GM18499 (cell line): ENCODE measurements around the gene SPC25.
"Not testable (repeated sequence)": the region's sequence is repeated elsewhere in the genome, so short reads cannot be mapped to it uniquely, and the experiment has no call there.

Source experiments
- ATAC-seq: cut with Tn5 transposase; IDR thresholded peaks from one replicate; pipeline ENCODE4 v1.9.1; 2021; ENCODE audit warnings: moderate number of reproducible peaks; ENCODE audit not compliant: insufficient read depth, unreplicated experiment

Gene SPC25

GRCh38 chr2:168904358-168904757, 14.1 kb upstream of the SPC25 start:
- ATAC-seq, result no peak

- no peak for ATAC-seq
Observed at GRCh38 chr2:168903888-168904287, 13.7 kb upstream of the SPC25 start.

DNA sequence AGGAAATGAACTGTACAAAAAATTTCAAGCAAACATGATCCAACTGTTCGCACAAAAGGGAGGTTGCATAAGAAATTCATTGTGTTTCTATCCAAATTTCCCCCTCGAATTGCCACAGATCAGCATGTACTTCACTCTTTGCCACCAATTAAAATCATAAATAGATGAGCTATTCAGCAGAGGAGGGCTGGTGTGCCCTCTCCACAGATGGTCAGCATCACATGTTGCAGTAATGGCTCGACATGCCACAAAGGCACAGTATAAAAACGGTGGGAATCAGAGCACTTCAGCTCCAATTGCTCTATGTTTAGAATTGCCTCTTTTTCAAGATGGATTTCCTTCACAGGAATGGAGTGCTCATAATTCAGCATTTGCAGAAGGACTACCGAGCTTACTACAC, 10.8 kb upstream of the SPC25 start, which contains the start of gene G6PC2:
Gene G6PC2 (plus strand): TSS at position 289 of the 400 bp plus-strand sequence. CDS start 41 bp downstream, at position 330.
- ATAC-seq, result no peak

GRCh38 chr2:168897449-168897848, 7.2 kb upstream of the SPC25 start:
- ATAC-seq, result no peak

GRCh38 chr2:168896783-168897182, 6.6 kb upstream of the SPC25 start:
- no peak for ATAC-seq

DNA sequence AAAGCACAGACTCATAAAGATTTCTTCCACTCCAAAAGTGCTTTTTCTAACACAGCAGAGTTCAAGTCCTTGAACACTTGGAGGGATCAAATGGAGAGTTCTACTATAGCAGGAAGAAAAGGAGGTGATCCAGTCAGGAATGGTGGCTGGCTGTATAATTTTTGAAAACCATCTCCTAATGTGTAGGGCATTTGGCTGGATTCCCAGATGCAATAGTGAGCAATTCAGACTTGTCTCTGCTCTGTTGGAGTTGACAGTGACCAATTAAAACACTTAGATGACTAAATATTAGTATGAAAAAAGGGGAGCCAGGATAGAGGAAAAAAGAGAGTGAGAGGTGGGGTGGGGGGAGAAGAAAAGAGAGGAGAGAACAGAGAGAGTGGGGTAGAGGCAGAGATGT, 5.5 kb upstream of the SPC25 start:
- ATAC-seq, result no peak

- no peak for ATAC-seq
Observed at GRCh38 chr2:168894720-168895119, 4.5 kb upstream of the SPC25 start.

DNA sequence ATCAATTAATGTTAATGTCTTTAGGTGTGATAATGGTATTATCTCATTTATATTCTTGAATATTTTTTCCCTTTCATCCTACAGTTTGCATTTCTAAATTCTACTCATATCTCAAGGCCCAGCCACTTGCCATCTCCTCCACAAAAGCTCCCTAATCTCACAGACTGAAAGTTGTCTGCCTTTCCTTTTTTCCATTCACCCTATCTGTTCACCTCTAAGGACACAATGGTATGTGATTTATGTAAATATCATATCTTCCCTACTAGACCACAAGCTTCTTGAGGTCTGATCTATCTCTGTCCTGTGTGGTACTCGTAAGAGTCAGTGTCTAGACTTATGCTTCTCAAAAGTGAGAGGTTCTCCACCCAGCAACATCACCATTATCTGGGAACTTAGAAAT, 3.9 kb upstream of the SPC25 start:
- no peak for ATAC-seq

DNA sequence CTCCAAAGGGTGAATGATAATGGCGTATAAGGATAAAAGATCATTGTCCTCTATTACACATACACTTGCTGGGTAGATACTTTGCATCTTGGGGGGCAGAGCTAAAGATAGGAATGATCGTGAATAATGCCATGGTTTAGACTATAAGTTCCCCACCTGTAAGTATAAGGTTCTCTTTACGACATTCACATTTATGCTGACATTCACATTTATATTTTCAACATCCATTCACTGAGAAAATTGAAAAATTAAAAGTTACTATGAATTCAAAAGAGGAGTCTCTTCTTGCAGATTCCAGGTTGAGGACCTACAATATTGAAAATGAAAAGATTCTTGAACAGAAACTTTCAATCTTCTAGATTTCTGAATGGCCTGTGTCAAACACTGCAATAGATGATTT, 2.1 kb upstream of the SPC25 start:
- ATAC-seq, result no peak

DNA sequence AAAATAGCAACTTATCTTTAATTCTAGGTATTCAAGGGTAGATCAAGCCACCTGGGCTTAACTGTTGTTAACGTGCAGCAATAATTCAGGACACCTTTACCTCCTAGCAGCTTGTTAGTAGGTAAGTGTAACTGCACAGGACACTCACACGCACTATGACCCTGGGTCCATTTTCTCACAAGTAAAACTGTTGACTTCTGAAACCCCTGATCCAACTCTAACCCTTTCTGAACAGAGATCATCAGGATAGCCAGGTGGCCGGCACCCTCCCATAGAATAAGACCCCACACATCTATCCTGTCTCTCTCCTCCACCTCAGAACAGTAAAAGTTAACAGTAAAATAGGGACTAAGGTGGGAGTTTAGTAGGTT, 610 bp downstream of the SPC25 start:
- ATAC-seq, result no peak

DNA sequence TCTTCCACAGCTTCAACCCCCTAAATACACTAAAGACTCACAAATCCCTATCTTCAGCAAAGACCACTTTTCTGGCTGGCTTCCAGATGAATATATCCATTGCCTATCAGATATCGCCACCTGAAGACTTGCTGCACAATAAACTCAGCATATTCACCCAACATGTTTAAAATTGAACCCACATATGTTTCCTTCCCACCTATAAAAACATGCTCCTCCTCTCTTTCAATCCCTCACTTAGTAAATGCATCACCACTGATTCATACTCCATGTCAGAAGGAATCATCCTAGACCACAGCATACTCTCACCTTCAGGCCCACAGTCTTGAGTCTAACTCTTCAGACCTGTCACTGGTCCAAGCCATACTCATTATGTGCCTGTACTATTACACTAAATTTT, 5.3 kb downstream of the SPC25 start:
- no peak for ATAC-seq

DNA sequence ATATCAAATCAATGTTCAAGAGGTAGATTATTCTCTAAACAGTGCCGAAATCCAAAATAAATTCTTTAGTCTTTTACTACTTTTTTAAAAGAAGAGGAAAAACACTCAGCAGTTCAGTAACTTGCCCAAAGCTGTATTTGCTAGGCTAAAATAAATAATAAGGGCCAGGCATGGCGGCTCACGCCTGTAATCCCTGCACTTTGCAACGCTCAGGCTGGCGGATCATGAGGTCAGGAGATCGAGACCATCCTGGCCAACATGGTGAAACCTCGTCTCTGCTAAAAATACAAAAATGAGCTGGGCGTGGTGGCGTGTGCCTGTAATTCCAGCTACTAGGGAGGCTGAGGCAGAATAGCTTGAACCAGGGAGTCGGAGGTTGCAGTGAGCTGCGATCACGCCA, 8.1 kb downstream of the SPC25 start:
- ATAC-seq, result not testable (repeated sequence)

- ATAC-seq, result no peak
Observed at GRCh38 chr2:168874368-168875054, 15.7 kb downstream of the SPC25 start.

- ATAC-seq, result not testable (repeated sequence)
Observed at GRCh38 chr2:168870824-168871223, 19.4 kb downstream of the SPC25 start.

DNA sequence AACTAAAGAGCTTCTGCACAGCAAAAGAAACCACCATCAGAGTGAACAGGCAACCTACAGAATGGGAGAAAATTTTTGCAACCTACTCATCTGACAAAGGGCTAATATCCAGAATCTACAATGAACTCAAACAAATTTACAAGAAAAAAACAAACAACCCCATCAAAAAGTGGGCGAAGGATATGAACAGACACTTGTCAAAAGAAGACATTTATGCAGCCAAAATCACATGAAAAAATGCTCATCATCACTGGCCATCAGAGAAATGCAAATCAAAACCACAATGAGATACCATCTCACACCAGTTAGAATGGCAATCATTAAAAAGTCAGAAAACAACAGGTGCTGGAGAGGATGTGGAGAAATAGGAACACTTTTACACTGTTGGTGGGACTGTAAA, 19.9 kb downstream of the SPC25 start:
- not testable (repeated sequence) for ATAC-seq

DNA sequence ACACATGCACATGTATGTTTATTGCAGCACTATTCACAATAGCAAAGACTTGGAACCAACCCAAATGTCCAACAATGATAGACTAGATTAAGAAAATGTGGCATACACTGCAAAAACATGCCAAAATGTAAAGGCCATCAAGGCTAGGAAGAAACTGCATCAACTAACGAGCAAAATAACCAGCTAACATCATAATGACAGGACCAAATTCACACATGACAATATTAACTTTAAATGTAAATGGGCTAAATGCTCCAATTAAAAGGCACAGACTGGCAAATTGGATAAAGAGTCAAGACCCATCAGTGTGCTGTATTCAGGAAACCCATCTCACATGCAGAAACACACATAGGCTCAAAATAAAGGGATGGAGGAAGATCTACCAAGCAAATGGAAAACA, 23.1 kb downstream of the SPC25 start:
- not testable (repeated sequence) for ATAC-seq

- ATAC-seq, result no peak
Observed at GRCh38 chr2:168858146-168858545, 32.1 kb downstream of the SPC25 start.

GRCh38 chr2:168855601-168856000, 34.6 kb downstream of the SPC25 start:
- no peak for ATAC-seq

DNA sequence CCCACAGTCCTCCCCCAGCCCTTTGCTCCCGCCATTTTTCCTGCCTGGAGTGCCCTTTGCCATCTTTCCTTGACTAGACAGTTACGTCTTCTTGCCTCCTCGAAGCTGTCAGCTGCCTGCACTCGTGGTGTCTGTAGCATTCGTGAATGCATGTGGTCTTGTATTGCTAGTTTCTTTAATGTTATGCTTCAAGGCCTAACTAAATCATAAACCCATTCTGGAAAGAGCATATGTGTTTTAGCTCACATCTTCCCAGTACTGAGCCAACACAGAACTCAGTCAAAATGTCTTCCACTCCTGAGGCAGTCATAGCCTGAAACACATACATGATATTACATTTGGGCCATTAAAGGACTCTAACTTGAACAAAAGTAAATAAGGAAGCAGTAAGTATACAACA, 35.6 kb downstream of the SPC25 start:
- ATAC-seq, result no peak

DNA sequence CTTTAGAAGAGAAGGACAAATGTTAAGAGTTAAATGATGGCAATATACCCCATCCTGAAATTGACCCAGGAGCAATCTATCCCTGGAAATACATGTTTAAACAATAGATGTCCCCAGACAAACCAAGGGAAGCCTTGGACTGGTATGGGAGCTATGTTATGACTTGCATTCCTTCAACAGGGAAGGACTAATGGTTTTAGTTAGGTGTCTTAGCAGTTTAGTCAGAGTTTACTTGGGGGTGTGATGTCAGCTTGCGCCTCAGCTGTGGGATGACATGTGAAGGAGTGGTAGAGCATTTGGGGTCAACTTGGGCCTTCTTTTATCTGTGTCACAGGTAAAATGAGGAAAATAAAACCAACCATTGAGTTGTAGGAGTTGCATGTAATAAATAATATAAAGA, 36.8 kb downstream of the SPC25 start:
- ATAC-seq, result no peak

DNA sequence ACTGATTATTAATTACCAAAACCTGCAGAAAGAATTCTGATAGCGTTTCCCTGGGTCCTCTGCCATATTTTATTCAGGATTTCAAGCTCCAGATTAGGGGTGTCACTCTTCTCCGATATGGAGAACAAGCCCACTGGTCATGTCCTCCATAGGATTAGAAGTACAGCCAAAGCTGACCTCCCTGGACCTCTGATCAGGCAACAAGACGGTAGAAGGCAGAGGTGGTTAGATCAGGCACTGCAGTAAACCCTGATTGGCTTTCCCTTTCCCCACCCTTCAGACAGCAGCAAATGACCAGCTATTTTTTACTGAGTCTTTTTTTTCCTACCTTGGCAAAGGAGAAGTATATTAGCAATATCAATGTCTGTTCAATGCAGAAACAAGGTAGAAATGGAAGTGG, 37.7 kb downstream of the SPC25 start:
- ATAC-seq, result no peak

- ATAC-seq, result no peak
Observed at GRCh38 chr2:168851674-168852320, 38.4 kb downstream of the SPC25 start.
